Breast epithelium (tissue), 3 donors: ENCODE data around the gene BTD.

Source experiments
- POLR2A ChIP-seq: fragments of 450-650 bp; IDR thresholded peaks from one replicate; pipeline ENCODE4 v1.6.1; 2016; ENCODE audit warnings: antibody characterized with exemption, mild to moderate bottlenecking, moderate library complexity
- TF ChIP-seq, protein P1 (sequence below), 3 donors: fragments of 450-650 bp; IDR thresholded peaks; one replicate each; pipeline ENCODE4 v1.5.1; 2016 to 2017; ENCODE audit warnings: antibody characterized with exemption in 3 of 3, mild to moderate bottlenecking in 3 of 3, moderate library complexity in 3 of 3

DNA sequence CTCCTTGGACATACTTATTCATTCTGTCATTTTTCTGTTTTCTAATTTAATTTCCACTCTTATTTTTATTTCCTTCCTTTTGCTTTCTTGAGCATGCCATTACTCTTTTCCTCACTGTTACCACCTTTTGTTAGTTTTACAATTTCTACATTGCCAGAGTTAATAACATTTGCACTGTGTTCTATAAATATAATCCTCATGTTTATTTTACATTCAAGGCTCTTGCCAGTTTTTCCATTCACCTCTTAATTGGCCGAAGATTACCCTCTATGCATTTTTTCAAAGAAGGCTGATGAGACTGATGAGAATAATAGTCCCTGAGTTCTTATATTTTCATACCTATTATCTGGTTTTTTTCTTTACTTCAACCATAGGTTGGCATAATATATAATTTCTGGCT is 10.5 kb downstream of the BTD start:
- TF ChIP-seq, protein P1, sequence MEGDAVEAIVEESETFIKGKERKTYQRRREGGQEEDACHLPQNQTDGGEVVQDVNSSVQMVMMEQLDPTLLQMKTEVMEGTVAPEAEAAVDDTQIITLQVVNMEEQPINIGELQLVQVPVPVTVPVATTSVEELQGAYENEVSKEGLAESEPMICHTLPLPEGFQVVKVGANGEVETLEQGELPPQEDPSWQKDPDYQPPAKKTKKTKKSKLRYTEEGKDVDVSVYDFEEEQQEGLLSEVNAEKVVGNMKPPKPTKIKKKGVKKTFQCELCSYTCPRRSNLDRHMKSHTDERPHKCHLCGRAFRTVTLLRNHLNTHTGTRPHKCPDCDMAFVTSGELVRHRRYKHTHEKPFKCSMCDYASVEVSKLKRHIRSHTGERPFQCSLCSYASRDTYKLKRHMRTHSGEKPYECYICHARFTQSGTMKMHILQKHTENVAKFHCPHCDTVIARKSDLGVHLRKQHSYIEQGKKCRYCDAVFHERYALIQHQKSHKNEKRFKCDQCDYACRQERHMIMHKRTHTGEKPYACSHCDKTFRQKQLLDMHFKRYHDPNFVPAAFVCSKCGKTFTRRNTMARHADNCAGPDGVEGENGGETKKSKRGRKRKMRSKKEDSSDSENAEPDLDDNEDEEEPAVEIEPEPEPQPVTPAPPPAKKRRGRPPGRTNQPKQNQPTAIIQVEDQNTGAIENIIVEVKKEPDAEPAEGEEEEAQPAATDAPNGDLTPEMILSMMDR (IDR thresholded peaks at IDR 0.05) = no peak
- TF ChIP-seq POLR2A = no peak
